Left ventricle myocardium inferior (tissue), 1 donor: ENCODE results near the gene ATOH8. TPM values are rescaled to one million over a fixed set of nuclear protein-coding genes. Genes with fewer than 3 reads are reported as not detected.

ENCODE experiments used
- DNase-seq: peaks from one replicate; pipeline ENCODE4 v3.0.0-alpha.2; 2020
- H3K27ac ChIP-seq: fragments of 200-600 bp; replicated peaks from 2 replicates; pipeline ENCODE4 v1.8.0; 2021
- H3K27me3 ChIP-seq: fragments of 200-600 bp; 2 replicates; pipeline ENCODE4 v1.8.0; 2021; ENCODE audit warnings: low read depth
- H3K36me3 ChIP-seq: fragments of 200-600 bp; 2 replicates; pipeline ENCODE4 v1.8.0; 2021
- H3K4me1 ChIP-seq: fragments of 200-600 bp; 2 replicates; pipeline ENCODE4 v1.8.0; 2021
- H3K4me3 ChIP-seq: fragments of 200-600 bp; 2 replicates; pipeline ENCODE4 v1.8.0; 2021; ENCODE audit warnings: mild to moderate bottlenecking, moderate library complexity
- H3K9me3 ChIP-seq: fragments of 200-600 bp; replicated peaks from 2 replicates; pipeline ENCODE4 v1.8.0; 2021
- intact Hi-C: fragments of 100-400 bp; cut with micrococcal nuclease; formaldehyde crosslinking; loops from one replicate; pipeline ENCODE4 v1.11.0; 2022
- total RNA-seq: library from RNA; stranded (reverse); fragmentation: NEBNext Ultra II Directional; extraction: Animal tissue kit (Norgen Biotek cat#: 25700); gene quantifications from one replicate; pipeline ENCODE4 v1.2.1, GENCODE V29; 2021
- TF ChIP-seq, protein P1 (sequence below): fragments of 200-600 bp; IDR thresholded peaks from 2 replicates; pipeline ENCODE4 v1.8.0; 2021; ENCODE audit warnings: antibody characterized with exemption, mild to moderate bottlenecking, borderline replicate concordance
- donor health status: DM: no; HTN: yes; CAD: no; lungs with severe emphysema.

The ATOH8 gene
- total RNA-seq, 1 donor from 2014 or later = 23.3 TPM

DNA sequence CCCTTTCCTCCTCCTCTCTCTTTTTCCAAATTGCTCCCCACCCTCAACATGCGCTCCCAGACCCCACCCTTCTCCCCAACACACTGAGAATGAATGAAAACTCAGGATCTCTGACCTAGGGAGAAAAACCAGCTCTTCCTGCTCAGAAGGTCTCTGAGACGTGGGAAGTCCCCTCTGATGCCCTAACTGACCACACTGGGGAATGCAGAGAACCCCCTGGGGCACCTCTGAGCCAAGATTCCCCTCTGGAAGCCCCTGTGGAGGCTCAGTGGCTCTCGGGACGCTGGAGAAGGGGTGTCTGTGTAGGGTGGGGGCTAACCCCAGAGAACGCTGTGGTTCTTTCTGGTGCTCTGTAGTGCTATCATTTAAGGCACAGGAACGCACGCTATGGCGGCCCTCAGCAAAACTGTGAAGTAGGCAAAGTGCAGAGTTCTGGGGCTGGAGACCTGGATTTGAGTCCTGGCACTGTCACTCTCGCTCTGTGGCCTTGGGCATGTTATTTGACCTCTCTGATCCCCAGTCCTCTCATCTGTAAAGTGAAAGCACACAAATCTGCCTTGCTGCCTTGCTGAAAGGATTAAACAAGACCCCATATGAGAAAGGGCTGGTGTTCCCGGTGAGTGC, 17.1 kb downstream of the ATOH8 start:
- H3K27me3 ChIP-seq = no peaks in the 10 kb centered on the region
- peaks cover 8% of the 10 kb centered on the region for H3K36me3 ChIP-seq
- intact Hi-C loops = no loop called here
- H3K4me3 ChIP-seq = peak overlapping the region; percentile 53
- no peaks in the 10 kb centered on the region for H3K9me3 ChIP-seq
- no peak for DNase-seq
- H3K27ac ChIP-seq = peak overlapping the region; percentile 95
- peaks cover 96% of the 10 kb centered on the region for H3K4me1 ChIP-seq
- TF ChIP-seq, protein P1, sequence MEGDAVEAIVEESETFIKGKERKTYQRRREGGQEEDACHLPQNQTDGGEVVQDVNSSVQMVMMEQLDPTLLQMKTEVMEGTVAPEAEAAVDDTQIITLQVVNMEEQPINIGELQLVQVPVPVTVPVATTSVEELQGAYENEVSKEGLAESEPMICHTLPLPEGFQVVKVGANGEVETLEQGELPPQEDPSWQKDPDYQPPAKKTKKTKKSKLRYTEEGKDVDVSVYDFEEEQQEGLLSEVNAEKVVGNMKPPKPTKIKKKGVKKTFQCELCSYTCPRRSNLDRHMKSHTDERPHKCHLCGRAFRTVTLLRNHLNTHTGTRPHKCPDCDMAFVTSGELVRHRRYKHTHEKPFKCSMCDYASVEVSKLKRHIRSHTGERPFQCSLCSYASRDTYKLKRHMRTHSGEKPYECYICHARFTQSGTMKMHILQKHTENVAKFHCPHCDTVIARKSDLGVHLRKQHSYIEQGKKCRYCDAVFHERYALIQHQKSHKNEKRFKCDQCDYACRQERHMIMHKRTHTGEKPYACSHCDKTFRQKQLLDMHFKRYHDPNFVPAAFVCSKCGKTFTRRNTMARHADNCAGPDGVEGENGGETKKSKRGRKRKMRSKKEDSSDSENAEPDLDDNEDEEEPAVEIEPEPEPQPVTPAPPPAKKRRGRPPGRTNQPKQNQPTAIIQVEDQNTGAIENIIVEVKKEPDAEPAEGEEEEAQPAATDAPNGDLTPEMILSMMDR = no peak

DNA sequence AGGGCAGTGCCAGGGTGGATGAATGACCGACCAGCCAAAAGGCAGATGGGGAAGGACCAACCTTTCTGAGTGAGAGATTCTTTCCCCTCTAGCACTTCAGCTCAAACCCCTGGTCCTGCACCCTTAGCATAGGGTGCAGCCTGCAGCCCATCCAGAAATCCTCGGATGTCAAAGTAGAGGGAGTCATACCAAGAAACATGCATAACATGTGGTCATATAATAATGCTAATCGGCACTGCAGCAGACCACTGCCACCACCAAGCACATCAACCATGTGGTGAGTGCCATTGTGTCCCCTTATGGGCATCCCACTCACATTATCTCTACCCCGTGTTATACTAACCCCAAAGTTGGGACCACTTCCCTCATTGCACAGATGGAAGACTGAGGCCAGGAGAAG, 17.7 kb downstream of the ATOH8 start:
- Histone ChIP-seq H3K4me3 (peak overlapping the region; percentile 53), H3K27ac (peak overlapping the region; percentile 95), H3K9me3 (no peaks in the 10 kb centered on the region), H3K27me3 (no peaks in the 10 kb centered on the region), H3K4me1 (peaks cover 96% of the 10 kb centered on the region), H3K36me3 (peaks cover 7% of the 10 kb centered on the region)
- intact Hi-C loops = no loop called here
- DNase-seq = no peak
- TF ChIP-seq, protein P1 = no peak

DNA sequence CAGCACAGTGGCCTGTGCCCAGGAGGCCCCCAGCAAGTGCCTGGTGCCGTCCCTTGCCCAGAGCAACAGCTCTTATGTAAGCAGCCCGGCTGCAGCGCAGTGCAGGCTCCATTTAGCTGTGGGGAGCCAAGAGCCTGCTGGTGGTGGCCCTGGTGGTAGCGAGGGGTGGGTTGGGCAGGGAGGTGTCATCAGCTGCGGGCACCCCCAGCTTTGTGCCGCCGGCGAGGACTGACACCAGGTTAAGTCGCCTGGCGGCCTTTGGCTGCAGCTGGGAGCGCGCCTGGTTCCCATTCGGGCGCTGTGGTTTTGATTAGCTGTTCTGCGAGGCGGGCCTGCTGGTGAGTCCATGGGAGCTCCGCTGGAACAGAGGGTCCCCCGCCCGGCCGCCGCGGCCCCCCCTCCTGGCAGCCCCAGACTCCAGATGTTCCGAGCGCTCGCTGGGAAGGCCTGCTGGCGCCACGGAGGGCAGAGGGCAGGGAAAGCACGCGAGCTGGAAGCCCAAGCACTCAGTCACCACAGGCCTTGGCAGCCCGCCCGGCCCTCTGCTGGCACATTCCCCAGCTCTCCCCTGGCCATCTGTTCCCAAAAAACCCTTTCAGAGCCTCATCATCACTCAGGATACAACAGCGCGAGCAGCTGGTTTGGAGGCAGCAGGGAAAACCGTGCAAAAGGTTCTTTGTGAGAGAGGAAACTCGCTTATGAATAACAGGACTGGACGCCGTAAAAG, 18.4 kb downstream of the ATOH8 start:
- Histone ChIP-seq H3K4me1 (peaks cover 96% of the 10 kb centered on the region), H3K27ac (peak overlapping the region; percentile 95), H3K27me3 (no peaks in the 10 kb centered on the region), H3K9me3 (no peaks in the 10 kb centered on the region), H3K36me3 (peaks cover 4% of the 10 kb centered on the region), H3K4me3 (peak overlapping the region; percentile 53)
- TF ChIP-seq, protein P1 = peak; percentile 33
- intact Hi-C loops = no loop called here
- peak; percentile 99 for DNase-seq

DNA sequence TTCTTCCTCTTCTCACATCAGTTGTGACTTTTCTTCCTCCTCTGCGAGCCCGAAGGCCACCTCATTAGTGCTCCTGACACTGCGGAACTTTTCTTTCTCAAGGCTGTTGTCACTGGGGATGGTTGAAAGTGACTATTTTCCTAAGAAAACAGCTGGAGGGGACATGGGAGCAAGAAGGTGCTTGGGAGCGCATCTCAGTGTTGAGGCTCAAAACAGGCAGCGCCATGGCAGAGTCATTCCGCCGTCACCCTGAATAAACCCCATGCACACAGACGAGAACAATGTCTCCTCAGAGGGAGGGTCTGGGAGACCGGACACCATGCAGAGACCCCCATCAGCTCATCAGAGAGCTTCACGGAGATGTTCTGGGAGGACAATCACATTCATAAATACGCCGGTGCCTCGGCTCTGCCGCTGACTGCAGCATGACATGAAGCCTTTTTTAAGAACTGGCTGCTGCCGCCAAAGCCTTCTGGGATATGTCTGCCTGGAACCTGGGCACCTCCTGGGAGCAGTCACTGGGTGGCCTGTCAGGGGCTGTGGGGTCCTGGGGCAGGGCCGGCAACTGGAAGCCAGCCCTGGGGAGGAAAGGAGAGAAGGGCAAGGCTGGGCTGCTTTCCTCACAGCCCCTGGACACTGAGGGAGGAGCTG, 19.2 kb downstream of the ATOH8 start:
- Histone ChIP-seq H3K9me3 (no peaks in the 10 kb centered on the region), H3K27me3 (no peaks in the 10 kb centered on the region), H3K4me3 (peak overlapping the region; percentile 53), H3K27ac (peak overlapping the region; percentile 95), H3K4me1 (peaks cover 97% of the 10 kb centered on the region), H3K36me3 (peaks cover 4% of the 10 kb centered on the region)
- DNase-seq = peak; percentile 63
- intact Hi-C loops = no loop called here
- TF ChIP-seq, protein P1 = no peak

DNA sequence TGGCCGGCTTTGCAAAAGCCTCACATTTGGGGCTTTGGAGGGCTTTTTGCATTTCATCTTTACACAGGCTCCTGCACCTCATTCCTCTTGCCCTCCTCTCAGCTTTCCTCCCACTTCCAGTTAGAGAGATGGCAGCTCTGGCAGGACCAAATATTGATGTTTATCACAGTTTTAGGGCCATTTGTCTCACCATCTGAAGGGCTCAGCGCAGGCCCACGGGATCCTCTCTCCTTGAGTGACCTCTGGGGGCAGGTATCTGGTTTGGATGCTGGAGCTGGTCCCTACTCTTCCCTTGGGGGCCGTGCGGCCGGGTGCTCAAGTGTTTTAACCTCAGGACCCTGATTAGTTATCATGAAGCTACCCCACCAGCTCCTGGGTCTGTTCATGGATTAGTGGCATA, 19.9 kb downstream of the ATOH8 start:
- DNase-seq = no peak
- Histone ChIP-seq H3K27me3 (no peaks in the 10 kb centered on the region), H3K4me3 (peak overlapping the region; percentile 53), H3K9me3 (no peaks in the 10 kb centered on the region), H3K27ac (peak overlapping the region; percentile 95), H3K36me3 (peaks cover 4% of the 10 kb centered on the region), H3K4me1 (peaks cover 97% of the 10 kb centered on the region)
- intact Hi-C loops = no loop called here
- TF ChIP-seq, protein P1 = no peak
